Measurements from ENCODE around the gene MICAL3. TPM values are rescaled to one million over a fixed set of nuclear protein-coding genes. Genes with fewer than 3 reads are reported as not detected.

Gene MICAL3
- polyA plus RNA-seq, 1 of the 3 experiments (the other 2 are of a cell fraction): 83.1 TPM

DNA sequence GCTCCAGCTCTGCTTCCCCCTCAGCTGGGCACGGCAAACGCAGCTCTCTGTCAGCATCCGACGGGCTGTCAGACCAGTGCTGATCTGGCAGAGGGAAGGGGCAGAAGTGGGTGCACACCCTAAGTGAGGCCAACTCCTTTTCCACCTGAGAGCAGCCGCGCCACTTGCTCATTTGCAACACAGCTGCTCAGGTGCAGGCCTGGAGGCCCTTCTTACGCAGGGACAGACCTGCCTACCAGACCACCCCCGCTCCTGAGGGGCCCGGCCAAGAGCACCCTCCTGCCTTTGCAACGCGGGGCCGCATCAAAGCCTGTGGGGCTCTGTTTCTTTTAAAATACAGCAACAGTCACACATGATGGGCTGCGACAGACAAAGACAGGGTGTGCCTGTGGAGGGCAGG is 202.3 kb downstream of the MICAL3 start:
- Histone ChIP-seq H3K9me2 (no peaks in the 10 kb centered on the region), H3F3A (replicated peaks; ENCODE audit: insufficient read depth) (no peaks in the 10 kb centered on the region), H3K36me3 (replicated peaks in 1 of 2; ENCODE audit: control insufficient read depth in 1 of 2, insufficient read depth in 2 of 2, low read length in 1 of 2) (peaks cover 0 to 66% of the 10 kb centered on the region in 2 experiments), H2AFZ (ENCODE audit: low read depth) (no peak overlapping the region), H3K4me3 (ENCODE audit: low read depth in 2 of 2, low read length in 1 of 2) (no peak overlapping the region), H3K4me1 (ENCODE audit: control insufficient read depth in 1 of 2, insufficient read depth in 2 of 2, low read depth in 1 of 2, low read length in 1 of 2) (no peaks in the 10 kb centered on the region), H3K27ac (ENCODE audit: low read depth in 2 of 2, low read length in 1 of 2) (no peak overlapping the region), H4K20me1 (ENCODE audit: insufficient read depth) (no peaks in the 10 kb centered on the region), H3K27me3 (ENCODE audit: insufficient read depth) (no peaks in the 10 kb centered on the region), H3K4me2 (no peak overlapping the region), H3K9me3 (no peaks in the 10 kb centered on the region), H3K9ac (no peak overlapping the region), H3K79me2 (ENCODE audit: insufficient read depth) (no peaks in the 10 kb centered on the region)
- WGBS (ENCODE audit: low lambda C conversion rate): 95% methylated on average over 10 of the region's 13 CpGs
- no peak for DNase-seq
- TF ChIP-seq, protein P1, sequence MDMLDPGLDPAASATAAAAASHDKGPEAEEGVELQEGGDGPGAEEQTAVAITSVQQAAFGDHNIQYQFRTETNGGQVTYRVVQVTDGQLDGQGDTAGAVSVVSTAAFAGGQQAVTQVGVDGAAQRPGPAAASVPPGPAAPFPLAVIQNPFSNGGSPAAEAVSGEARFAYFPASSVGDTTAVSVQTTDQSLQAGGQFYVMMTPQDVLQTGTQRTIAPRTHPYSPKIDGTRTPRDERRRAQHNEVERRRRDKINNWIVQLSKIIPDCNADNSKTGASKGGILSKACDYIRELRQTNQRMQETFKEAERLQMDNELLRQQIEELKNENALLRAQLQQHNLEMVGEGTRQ (IDR thresholded peaks at IDR 0.05; ENCODE audit: borderline replicate concordance, low read depth, low read length): no peak
- no peak for TF ChIP-seq TAF1 (IDR thresholded peaks at IDR 0.05; ENCODE audit: borderline replicate concordance, low read depth, low read length)
- no peak for TF ChIP-seq SIN3A (IDR thresholded peaks at IDR 0.05; ENCODE audit: borderline replicate concordance, low read depth, low read length)
- CTCF ChIA-PET: interaction anchor here (1.0 to 1.7 kb wide), 5 partner anchors 8 to 263 kb away, joined by 3 to 9 read pairs (median 3); no protein-coding TSS in a partner anchor
- POLR2A ChIA-PET: no interaction called here

DNA sequence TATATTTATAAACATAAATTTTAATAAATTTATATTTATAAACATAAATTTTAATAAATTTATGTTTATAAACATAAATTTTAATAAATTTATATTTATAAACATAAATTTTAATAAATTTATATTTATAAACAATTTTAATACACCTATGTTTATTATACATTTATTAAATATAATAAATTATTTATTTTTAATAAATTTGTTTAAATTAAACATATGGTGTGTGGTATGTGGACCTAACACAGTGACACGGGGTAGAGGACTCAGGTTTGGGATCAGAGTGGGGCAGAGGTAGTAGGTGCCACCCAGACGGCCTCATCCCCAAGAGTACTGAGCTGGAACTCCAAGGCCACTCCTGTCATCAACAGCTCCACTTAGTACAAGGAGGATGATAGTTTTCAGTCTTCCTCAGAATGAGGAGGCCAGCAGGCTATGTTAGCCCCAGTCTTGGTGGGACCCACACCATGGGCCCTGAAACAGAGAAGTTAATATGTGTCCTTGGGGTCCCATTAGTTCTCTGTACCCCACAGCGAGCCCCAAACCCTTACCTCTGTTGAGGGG is 203.4 kb downstream of the MICAL3 start:
- Histone ChIP-seq H3K9me2 (no peaks in the 10 kb centered on the region), H2AFZ (ENCODE audit: low read depth) (no peak overlapping the region), H3K9ac (no peak overlapping the region), H3K27me3 (ENCODE audit: insufficient read depth) (no peaks in the 10 kb centered on the region), H3K4me2 (no peak overlapping the region), H3K4me3 (ENCODE audit: low read depth in 2 of 2, low read length in 1 of 2) (no peak overlapping the region), H3K4me1 (ENCODE audit: control insufficient read depth in 1 of 2, insufficient read depth in 2 of 2, low read depth in 1 of 2, low read length in 1 of 2) (no peaks in the 10 kb centered on the region), H3F3A (replicated peaks; ENCODE audit: insufficient read depth) (no peaks in the 10 kb centered on the region), H3K36me3 (replicated peaks in 1 of 2; ENCODE audit: control insufficient read depth in 1 of 2, insufficient read depth in 2 of 2, low read length in 1 of 2) (peaks cover 0 to 67% of the 10 kb centered on the region in 2 experiments), H3K79me2 (ENCODE audit: insufficient read depth) (no peaks in the 10 kb centered on the region), H3K9me3 (no peaks in the 10 kb centered on the region), H3K27ac (ENCODE audit: low read depth in 2 of 2, low read length in 1 of 2) (no peak overlapping the region), H4K20me1 (ENCODE audit: insufficient read depth) (no peaks in the 10 kb centered on the region)
- no peak for TF ChIP-seq FOXJ3 (CRISPR knock-in tag; IDR thresholded peaks at IDR 0.05)
- no peak for TF ChIP-seq FOSL2 (IDR thresholded peaks at IDR 0.05; ENCODE audit: borderline replicate concordance, low read depth)
- TF ChIP-seq, protein P1 (IDR thresholded peaks at IDR 0.05; ENCODE audit: borderline replicate concordance, low read depth, low read length): no peak
- TF ChIP-seq, protein P2, sequence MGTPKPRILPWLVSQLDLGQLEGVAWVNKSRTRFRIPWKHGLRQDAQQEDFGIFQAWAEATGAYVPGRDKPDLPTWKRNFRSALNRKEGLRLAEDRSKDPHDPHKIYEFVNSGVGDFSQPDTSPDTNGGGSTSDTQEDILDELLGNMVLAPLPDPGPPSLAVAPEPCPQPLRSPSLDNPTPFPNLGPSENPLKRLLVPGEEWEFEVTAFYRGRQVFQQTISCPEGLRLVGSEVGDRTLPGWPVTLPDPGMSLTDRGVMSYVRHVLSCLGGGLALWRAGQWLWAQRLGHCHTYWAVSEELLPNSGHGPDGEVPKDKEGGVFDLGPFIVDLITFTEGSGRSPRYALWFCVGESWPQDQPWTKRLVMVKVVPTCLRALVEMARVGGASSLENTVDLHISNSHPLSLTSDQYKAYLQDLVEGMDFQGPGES (IDR thresholded peaks at IDR 0.05; ENCODE audit: low read depth, low read length): no peak
- TF ChIP-seq CHD2 (IDR thresholded peaks at IDR 0.05; ENCODE audit: low read length, partially characterized antibody): no peak
- TF ChIP-seq, protein P3, sequence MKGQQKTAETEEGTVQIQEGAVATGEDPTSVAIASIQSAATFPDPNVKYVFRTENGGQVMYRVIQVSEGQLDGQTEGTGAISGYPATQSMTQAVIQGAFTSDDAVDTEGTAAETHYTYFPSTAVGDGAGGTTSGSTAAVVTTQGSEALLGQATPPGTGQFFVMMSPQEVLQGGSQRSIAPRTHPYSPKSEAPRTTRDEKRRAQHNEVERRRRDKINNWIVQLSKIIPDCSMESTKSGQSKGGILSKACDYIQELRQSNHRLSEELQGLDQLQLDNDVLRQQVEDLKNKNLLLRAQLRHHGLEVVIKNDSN (IDR thresholded peaks at IDR 0.05; ENCODE audit: borderline replicate concordance, low read depth): no peak
- TF ChIP-seq SMC3 (IDR thresholded peaks at IDR 0.05; ENCODE audit: low read depth, low read length): no peak
- peak; percentile 44 for DNase-seq
- ChIA-PET CTCF (interaction anchor here (1.0 to 1.7 kb wide), 3 partner anchors 9 to 255 kb away, joined by 3 to 9 read pairs (median 5); no protein-coding TSS in a partner anchor), POLR2A (no interaction called here)
- WGBS (ENCODE audit: low lambda C conversion rate): 98% methylated on average over 3 of the region's 3 CpGs
